ENCODE data around the gene LRP4. TPM values are rescaled to one million over a fixed set of nuclear protein-coding genes. Genes with fewer than 3 reads are reported as not detected.

The LRP4 gene
- total and polyA plus RNA-seq, 2 of the 4 experiments (the other 2 are of a cell fraction): 4.1 to 5.8 TPM

DNA sequence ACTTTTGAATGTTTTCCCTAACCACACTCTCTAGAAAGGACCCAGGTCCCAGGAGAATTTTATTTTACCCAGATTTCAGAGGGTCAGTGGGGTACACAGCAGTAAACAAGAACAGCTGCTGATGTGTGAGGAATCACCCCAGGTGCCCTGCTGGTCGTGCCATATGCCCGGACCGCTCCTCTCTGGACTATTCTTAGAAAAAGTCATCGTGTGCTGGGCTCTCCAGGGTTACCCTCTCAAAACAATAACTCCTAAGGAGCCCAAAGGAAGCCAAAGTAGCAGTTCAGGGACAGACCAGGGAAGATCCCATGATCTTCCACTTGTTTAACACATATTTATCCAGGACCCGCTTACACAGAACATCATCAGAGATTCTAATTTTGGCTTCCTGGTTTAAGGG, 29.7 kb downstream of the LRP4 start:
- CTCF ChIA-PET: no interaction called here

More for the DNA sequence above, 29.7 kb downstream of the LRP4 start:
- H4K8ac ChIP-seq (ENCODE audit: low read depth in 2 of 2, low read length in 2 of 2): no peak overlapping the region
- H2BK20ac ChIP-seq (ENCODE audit: low read depth, low read length): no peak overlapping the region
- TF ChIP-seq, protein P1, sequence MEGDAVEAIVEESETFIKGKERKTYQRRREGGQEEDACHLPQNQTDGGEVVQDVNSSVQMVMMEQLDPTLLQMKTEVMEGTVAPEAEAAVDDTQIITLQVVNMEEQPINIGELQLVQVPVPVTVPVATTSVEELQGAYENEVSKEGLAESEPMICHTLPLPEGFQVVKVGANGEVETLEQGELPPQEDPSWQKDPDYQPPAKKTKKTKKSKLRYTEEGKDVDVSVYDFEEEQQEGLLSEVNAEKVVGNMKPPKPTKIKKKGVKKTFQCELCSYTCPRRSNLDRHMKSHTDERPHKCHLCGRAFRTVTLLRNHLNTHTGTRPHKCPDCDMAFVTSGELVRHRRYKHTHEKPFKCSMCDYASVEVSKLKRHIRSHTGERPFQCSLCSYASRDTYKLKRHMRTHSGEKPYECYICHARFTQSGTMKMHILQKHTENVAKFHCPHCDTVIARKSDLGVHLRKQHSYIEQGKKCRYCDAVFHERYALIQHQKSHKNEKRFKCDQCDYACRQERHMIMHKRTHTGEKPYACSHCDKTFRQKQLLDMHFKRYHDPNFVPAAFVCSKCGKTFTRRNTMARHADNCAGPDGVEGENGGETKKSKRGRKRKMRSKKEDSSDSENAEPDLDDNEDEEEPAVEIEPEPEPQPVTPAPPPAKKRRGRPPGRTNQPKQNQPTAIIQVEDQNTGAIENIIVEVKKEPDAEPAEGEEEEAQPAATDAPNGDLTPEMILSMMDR (conservative IDR thresholded peaks at IDR 0.05; ENCODE audit: low read depth, low read length): no peak
- TF ChIP-seq MAZ (IDR thresholded peaks at IDR 0.05; ENCODE audit: borderline replicate concordance, low read depth, low read length) (no peak), RCOR1 (IDR thresholded peaks at IDR 0.05; ENCODE audit: insufficient replicate concordance, low read length) (no peak), RFX5 (IDR thresholded peaks at IDR 0.05; ENCODE audit: low read depth, low read length) (no peak), NFE2L2 (IDR thresholded peaks at IDR 0.05; ENCODE audit: low read depth, low read length) (no peak), POLR2A (IDR thresholded peaks at IDR 0.05; ENCODE audit: low read depth, low read length) (no peak), CHD1 (IDR thresholded peaks at IDR 0.05; ENCODE audit: low read depth, low read length) (no peak), MAFK (IDR thresholded peaks at IDR 0.05; ENCODE audit: low read depth, low read length) (no peak), MXI1 (IDR thresholded peaks at IDR 0.05; ENCODE audit: borderline replicate concordance, low read depth, low read length) (no peak), BHLHE40 (IDR thresholded peaks at IDR 0.05; ENCODE audit: low read depth, low read length) (no peak), RAD21 (IDR thresholded peaks at IDR 0.05; ENCODE audit: low read length) (no peak), SMC3 (IDR thresholded peaks at IDR 0.05; ENCODE audit: low read depth, low read length) (no peak), FOS (IDR thresholded peaks at IDR 0.05; ENCODE audit: low read depth, low read length) (no peak), CEBPB (IDR thresholded peaks at IDR 0.05; ENCODE audit: low read depth, low read length) (no peak)
- TF ChIP-seq, protein P2, sequence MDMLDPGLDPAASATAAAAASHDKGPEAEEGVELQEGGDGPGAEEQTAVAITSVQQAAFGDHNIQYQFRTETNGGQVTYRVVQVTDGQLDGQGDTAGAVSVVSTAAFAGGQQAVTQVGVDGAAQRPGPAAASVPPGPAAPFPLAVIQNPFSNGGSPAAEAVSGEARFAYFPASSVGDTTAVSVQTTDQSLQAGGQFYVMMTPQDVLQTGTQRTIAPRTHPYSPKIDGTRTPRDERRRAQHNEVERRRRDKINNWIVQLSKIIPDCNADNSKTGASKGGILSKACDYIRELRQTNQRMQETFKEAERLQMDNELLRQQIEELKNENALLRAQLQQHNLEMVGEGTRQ (IDR thresholded peaks at IDR 0.05; ENCODE audit: low read depth, low read length): no peak
- TF ChIP-seq, protein P3, sequence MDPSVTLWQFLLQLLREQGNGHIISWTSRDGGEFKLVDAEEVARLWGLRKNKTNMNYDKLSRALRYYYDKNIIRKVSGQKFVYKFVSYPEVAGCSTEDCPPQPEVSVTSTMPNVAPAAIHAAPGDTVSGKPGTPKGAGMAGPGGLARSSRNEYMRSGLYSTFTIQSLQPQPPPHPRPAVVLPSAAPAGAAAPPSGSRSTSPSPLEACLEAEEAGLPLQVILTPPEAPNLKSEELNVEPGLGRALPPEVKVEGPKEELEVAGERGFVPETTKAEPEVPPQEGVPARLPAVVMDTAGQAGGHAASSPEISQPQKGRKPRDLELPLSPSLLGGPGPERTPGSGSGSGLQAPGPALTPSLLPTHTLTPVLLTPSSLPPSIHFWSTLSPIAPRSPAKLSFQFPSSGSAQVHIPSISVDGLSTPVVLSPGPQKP (IDR thresholded peaks at IDR 0.05; ENCODE audit: borderline replicate concordance, low read depth, low read length): no peak
- H2AK9ac ChIP-seq (replicated peaks; ENCODE audit: low read depth, low read length, poor library complexity): no peak overlapping the region
- no peak overlapping the region for H3K56ac ChIP-seq (ENCODE audit: extremely low read depth, insufficient read depth, low read length)
- no CpG with 5 or more reads among the region's 5 CpGs for WGBS, 2 experiments (ENCODE audit: extremely low coverage in 2 of 2, insufficient read length in 1 of 2)
- H3K4me3 ChIP-seq (ENCODE audit: insufficient read depth, low read depth, low read length): no peak overlapping the region
- BruUV-seq (replicated peaks): no TSS peak
- no peak overlapping the region for H4K5ac ChIP-seq (ENCODE audit: low read depth, low read length)
- H3K27me3 ChIP-seq (ENCODE audit: control insufficient read depth, insufficient read depth, low read length): no peaks in the 10 kb centered on the region
- no peak overlapping the region for H3K4ac ChIP-seq (ENCODE audit: low read depth, low read length)
- H3K4me2 ChIP-seq (ENCODE audit: low read depth, low read length): no peak overlapping the region
- POLR2A ChIA-PET (ENCODE audit: unreplicated experiment): no interaction called here
- H3K23ac ChIP-seq (ENCODE audit: low read depth, low read length): no peak overlapping the region
- H3K36me3 ChIP-seq (ENCODE audit: control insufficient read depth, insufficient read depth, low read length): peaks cover 7% of the 10 kb centered on the region
- no peak overlapping the region for H3K14ac ChIP-seq (replicated peaks; ENCODE audit: low read depth, low read length)
- H3K4me1 ChIP-seq (ENCODE audit: control insufficient read depth, insufficient read depth, low read length): no peaks in the 10 kb centered on the region; the same call in 1 of the 2 replicates
- ATAC-seq (ENCODE audit: low read depth) (no peak), DNase-seq (no peak)
- no peak overlapping the region for H2BK5ac ChIP-seq (ENCODE audit: low read depth, low read length, poor library complexity, severe bottlenecking)
- H3K18ac ChIP-seq (ENCODE audit: low read depth, low read length): no peak overlapping the region
- no peak overlapping the region for H3K27ac ChIP-seq (ENCODE audit: insufficient read depth, low read length)
- no peaks in the 10 kb centered on the region for H3K9me3 ChIP-seq (ENCODE audit: control insufficient read depth, insufficient read depth, low read length)
- in situ Hi-C loops (cut with MboI; ENCODE audit: low sequenced_read_pairs): loop anchor here (5.0 to 25.0 kb wide), 2 partner anchors 264 to 474 kb away; partner anchors contain the start of gene MYBPC3
- H2AFZ ChIP-seq (replicated peaks; ENCODE audit: low read length, poor library complexity): no peak overlapping the region
- no peak overlapping the region for H3K9ac ChIP-seq (ENCODE audit: low read depth, low read length)
- H4K20me1 ChIP-seq (ENCODE audit: insufficient read depth, low read length): no peaks in the 10 kb centered on the region
- H2BK120ac ChIP-seq (ENCODE audit: low read depth, low read length): no peak overlapping the region
- intact Hi-C loops (cut with micrococcal nuclease): loop anchor here (1.0 kb wide), 2 partner anchors 265 to 273 kb away; no protein-coding TSS in a partner anchor
- H2AK5ac ChIP-seq (ENCODE audit: low read depth, low read length): no peak overlapping the region
- dilution Hi-C loops (cut with HindIII; ENCODE audit: low sequenced_read_pairs, unreplicated experiment): no loop called here
- H4K91ac ChIP-seq (ENCODE audit: insufficient read depth, low read depth, low read length): no peak overlapping the region
- no peak overlapping the region for H2BK15ac ChIP-seq (ENCODE audit: low read depth, low read length)
- 0 out of 2 replicates have a peak, but pooled peaks cover 3% of the 10 kb centered on the region for H3K9me1 ChIP-seq (ENCODE audit: insufficient read depth, low read length)
- H3K79me1 ChIP-seq (ENCODE audit: low read depth in 1 of 2, low read length in 2 of 2): no peaks in the 10 kb centered on the region
